ENCODE results near the gene MIOS.

Gene MIOS

GRCh38 chr7:7566651-7567611 lies at the start of gene MIOS:
TSS of gene MIOS (plus strand) at chr7:7566884. CDS start at chr7:7572476, 5,592 bp downstream.
- peak within 1 kb of the TSS; percentile 95 for H3K4me3 ChIP-seq

GRCh38 chr7:7517754-7518153 lies 48.9 kb upstream of the MIOS start:
- Histone ChIP-seq H3K4me3 (no peak overlapping the region), H3K4me1 (no peaks in the 10 kb centered on the region), H3K36me3 (no peaks in the 10 kb centered on the region), H3K9me3 (no peaks in the 10 kb centered on the region), H3K4me2 (no peak overlapping the region), H3K27ac (no peak overlapping the region), H3K27me3 (no peaks in the 10 kb centered on the region), H3K9ac (no peak overlapping the region), H4K20me1 (no peaks in the 10 kb centered on the region)
- TF ChIP-seq Cebpa-rat (IDR thresholded peaks at IDR 0.05) = no peak

More at GRCh38 chr7:7566651-7567611, at the start of gene MIOS:
- peaks cover 19% of the 10 kb centered on the region for H3K9me3 ChIP-seq
- peaks cover 30% of the 10 kb centered on the region for H3K4me1 ChIP-seq
- peaks cover 24% of the 10 kb centered on the region for H3K36me3 ChIP-seq
- H4K20me1 ChIP-seq = no peaks in the 10 kb centered on the region
- H3K27ac ChIP-seq = peak within 1 kb of the TSS; percentile 96
- H3K27me3 ChIP-seq = no peaks in the 10 kb centered on the region
- H3K4me2 ChIP-seq = peak within 1 kb of the TSS; percentile 91
- H3K9ac ChIP-seq = peak within 1 kb of the TSS; percentile 97
- TF ChIP-seq Cebpa-rat (IDR thresholded peaks at IDR 0.05) = no peak

- no peaks in the 10 kb centered on the region for H3K4me1 ChIP-seq
These were observed 47.6 kb upstream of the MIOS start for GRCh38 chr7:7519056-7519455.

GRCh38 chr7:7519528-7519927 lies 47.2 kb upstream of the MIOS start:
- Histone ChIP-seq H3K4me2 (no peak overlapping the region), H3K9me3 (no peaks in the 10 kb centered on the region), H3K9ac (no peak overlapping the region), H3K27me3 (no peaks in the 10 kb centered on the region), H3K4me1 (no peaks in the 10 kb centered on the region), H3K27ac (no peak overlapping the region), H3K4me3 (no peak overlapping the region), H4K20me1 (no peaks in the 10 kb centered on the region), H3K36me3 (no peaks in the 10 kb centered on the region)
- TF ChIP-seq Cebpa-rat (IDR thresholded peaks at IDR 0.05) = no peak

More at GRCh38 chr7:7519056-7519455, 47.6 kb upstream of the MIOS start:
- no peak overlapping the region for H3K9ac ChIP-seq
- no peaks in the 10 kb centered on the region for H3K27me3 ChIP-seq
- no peak for TF ChIP-seq Cebpa-rat (IDR thresholded peaks at IDR 0.05)
- no peak overlapping the region for H3K27ac ChIP-seq
- no peaks in the 10 kb centered on the region for H3K36me3 ChIP-seq
- no peaks in the 10 kb centered on the region for H3K9me3 ChIP-seq
- H4K20me1 ChIP-seq = no peaks in the 10 kb centered on the region
- H3K4me2 ChIP-seq = no peak overlapping the region
- no peak overlapping the region for H3K4me3 ChIP-seq

GRCh38 chr7:7521259-7521658 lies 45.4 kb upstream of the MIOS start:
- Histone ChIP-seq H3K27me3 (no peaks in the 10 kb centered on the region), H3K36me3 (no peaks in the 10 kb centered on the region), H3K4me2 (no peak overlapping the region), H3K9me3 (no peaks in the 10 kb centered on the region), H3K4me1 (no peaks in the 10 kb centered on the region), H3K4me3 (no peak overlapping the region), H4K20me1 (no peaks in the 10 kb centered on the region), H3K27ac (no peak overlapping the region), H3K9ac (no peak overlapping the region)
- TF ChIP-seq Cebpa-rat (IDR thresholded peaks at IDR 0.05) = no peak

- TF ChIP-seq Cebpa-rat (IDR thresholded peaks at IDR 0.05) = no peak
- Histone ChIP-seq H3K36me3 (no peaks in the 10 kb centered on the region), H3K27ac (no peak overlapping the region), H3K9me3 (no peaks in the 10 kb centered on the region), H3K4me1 (no peaks in the 10 kb centered on the region), H3K9ac (no peak overlapping the region), H3K4me3 (no peak overlapping the region), H4K20me1 (no peaks in the 10 kb centered on the region), H3K4me2 (no peak overlapping the region), H3K27me3 (no peaks in the 10 kb centered on the region)
These were observed 44.3 kb upstream of the MIOS start for GRCh38 chr7:7522421-7522820.

- no peak for TF ChIP-seq Cebpa-rat (IDR thresholded peaks at IDR 0.05)
- Histone ChIP-seq H3K4me1 (no peaks in the 10 kb centered on the region), H3K4me3 (no peak overlapping the region), H3K36me3 (no peaks in the 10 kb centered on the region), H3K9ac (no peak overlapping the region), H3K27me3 (no peaks in the 10 kb centered on the region), H3K27ac (no peak overlapping the region), H3K9me3 (no peaks in the 10 kb centered on the region), H3K4me2 (no peak overlapping the region), H4K20me1 (no peaks in the 10 kb centered on the region)
These were observed 42.6 kb upstream of the MIOS start for GRCh38 chr7:7524121-7524520.

GRCh38 chr7:7526006-7526405 lies 40.7 kb upstream of the MIOS start:
- H3K36me3 ChIP-seq = no peaks in the 10 kb centered on the region
- H4K20me1 ChIP-seq = no peaks in the 10 kb centered on the region
- H3K4me2 ChIP-seq = no peak overlapping the region
- H3K4me1 ChIP-seq = no peaks in the 10 kb centered on the region
- no peak overlapping the region for H3K27ac ChIP-seq
- no peaks in the 10 kb centered on the region for H3K9me3 ChIP-seq
- no peak overlapping the region for H3K9ac ChIP-seq
- no peaks in the 10 kb centered on the region for H3K27me3 ChIP-seq
- no peak overlapping the region for H3K4me3 ChIP-seq
- no peak for TF ChIP-seq Cebpa-rat (IDR thresholded peaks at IDR 0.05)

- no peaks in the 10 kb centered on the region for H3K36me3 ChIP-seq
- H3K27ac ChIP-seq = no peak overlapping the region
- no peak overlapping the region for H3K4me2 ChIP-seq
- no peak for TF ChIP-seq Cebpa-rat (IDR thresholded peaks at IDR 0.05)
- no peaks in the 10 kb centered on the region for H3K27me3 ChIP-seq
- no peaks in the 10 kb centered on the region for H3K9me3 ChIP-seq
- H3K9ac ChIP-seq = no peak overlapping the region
- H3K4me1 ChIP-seq = no peaks in the 10 kb centered on the region
- no peak overlapping the region for H3K4me3 ChIP-seq
- no peaks in the 10 kb centered on the region for H4K20me1 ChIP-seq
These were observed 39.6 kb upstream of the MIOS start for GRCh38 chr7:7527047-7527446.

GRCh38 chr7:7529328-7529727 lies 37.4 kb upstream of the MIOS start:
- Histone ChIP-seq H3K36me3 (no peaks in the 10 kb centered on the region), H3K9ac (no peak overlapping the region), H3K27me3 (no peaks in the 10 kb centered on the region), H3K4me2 (no peak overlapping the region), H4K20me1 (no peaks in the 10 kb centered on the region), H3K27ac (no peak overlapping the region), H3K4me1 (no peaks in the 10 kb centered on the region), H3K4me3 (no peak overlapping the region), H3K9me3 (no peaks in the 10 kb centered on the region)
- no peak for TF ChIP-seq Cebpa-rat (IDR thresholded peaks at IDR 0.05)

Measured in BLaER1 (cell line).